Neural progenitor cell (in vitro differentiated cells): ENCODE results near the gene OTULIN.

Experiments
- EZH2phosphoT487 ChIP-seq: fragments of 200-600 bp; sonication (generic); IDR thresholded peaks from 2 replicates; pipeline ENCODE4 v1.6.1; 2017; ENCODE audit warnings: antibody characterized with exemption
- TF ChIP-seq, protein P1 (sequence below): fragments of 200-600 bp; sonication (generic); IDR thresholded peaks from 2 replicates; pipeline ENCODE4 v1.5.1; 2017; ENCODE audit warnings: antibody characterized with exemption, mild to moderate bottlenecking

DNA sequence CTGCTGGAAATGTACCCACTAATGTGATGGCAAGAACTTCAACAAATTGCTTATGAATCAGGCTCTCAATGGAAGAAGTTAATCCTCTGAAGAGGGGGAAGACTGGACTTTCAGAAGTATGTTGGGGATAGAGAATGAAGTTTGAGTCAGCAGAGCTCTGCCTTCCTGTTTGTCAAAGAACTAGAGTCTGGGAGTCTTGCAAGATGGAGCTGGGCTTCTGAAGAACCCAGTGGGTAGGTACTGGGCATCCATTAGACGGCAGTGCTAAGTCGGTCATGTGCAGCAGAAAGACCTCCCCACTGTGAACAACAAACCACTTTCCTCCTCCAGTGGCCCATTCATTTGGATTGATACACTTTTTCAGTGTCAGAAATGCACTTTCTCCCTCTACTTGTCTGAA lies 34.6 kb downstream of the OTULIN start:
- TF ChIP-seq, protein P1, sequence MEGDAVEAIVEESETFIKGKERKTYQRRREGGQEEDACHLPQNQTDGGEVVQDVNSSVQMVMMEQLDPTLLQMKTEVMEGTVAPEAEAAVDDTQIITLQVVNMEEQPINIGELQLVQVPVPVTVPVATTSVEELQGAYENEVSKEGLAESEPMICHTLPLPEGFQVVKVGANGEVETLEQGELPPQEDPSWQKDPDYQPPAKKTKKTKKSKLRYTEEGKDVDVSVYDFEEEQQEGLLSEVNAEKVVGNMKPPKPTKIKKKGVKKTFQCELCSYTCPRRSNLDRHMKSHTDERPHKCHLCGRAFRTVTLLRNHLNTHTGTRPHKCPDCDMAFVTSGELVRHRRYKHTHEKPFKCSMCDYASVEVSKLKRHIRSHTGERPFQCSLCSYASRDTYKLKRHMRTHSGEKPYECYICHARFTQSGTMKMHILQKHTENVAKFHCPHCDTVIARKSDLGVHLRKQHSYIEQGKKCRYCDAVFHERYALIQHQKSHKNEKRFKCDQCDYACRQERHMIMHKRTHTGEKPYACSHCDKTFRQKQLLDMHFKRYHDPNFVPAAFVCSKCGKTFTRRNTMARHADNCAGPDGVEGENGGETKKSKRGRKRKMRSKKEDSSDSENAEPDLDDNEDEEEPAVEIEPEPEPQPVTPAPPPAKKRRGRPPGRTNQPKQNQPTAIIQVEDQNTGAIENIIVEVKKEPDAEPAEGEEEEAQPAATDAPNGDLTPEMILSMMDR, result no peak
- TF ChIP-seq EZH2phosphoT487, result no peak
